ENCODE measurements around the gene SLC25A22.

GRCh38 chr11:745428-745827 is 52.7 kb downstream of the SLC25A22 start:
- TF ChIP-seq CTCF (IDR thresholded peaks at IDR 0.05) (no peak), POLR2A (IDR thresholded peaks at IDR 0.05) (no peak), POLR2AphosphoS5 (IDR thresholded peaks at IDR 0.05) (no peak)
